ENCODE data around the gene CEMIP.

DNA sequence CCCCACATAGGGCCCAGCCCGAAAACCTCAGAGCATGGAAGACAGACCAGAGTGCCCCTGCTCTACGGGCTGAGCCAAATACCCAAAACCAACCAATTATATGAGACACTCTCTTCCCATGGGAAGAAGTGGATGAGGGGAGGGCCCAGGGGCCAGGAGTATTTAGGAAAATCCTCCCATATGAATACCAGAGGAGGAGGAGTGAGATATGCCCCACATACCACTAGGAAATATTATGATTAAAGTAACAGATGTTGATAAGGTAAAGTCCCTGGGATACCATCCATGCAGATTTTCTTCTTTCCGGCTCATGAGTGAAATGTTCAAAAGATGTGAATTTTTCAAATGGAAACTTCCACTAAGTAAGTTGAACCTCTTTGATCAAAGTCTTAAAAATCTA lies 160.0 kb downstream of the CEMIP start:
- TF ChIP-seq, protein P1, sequence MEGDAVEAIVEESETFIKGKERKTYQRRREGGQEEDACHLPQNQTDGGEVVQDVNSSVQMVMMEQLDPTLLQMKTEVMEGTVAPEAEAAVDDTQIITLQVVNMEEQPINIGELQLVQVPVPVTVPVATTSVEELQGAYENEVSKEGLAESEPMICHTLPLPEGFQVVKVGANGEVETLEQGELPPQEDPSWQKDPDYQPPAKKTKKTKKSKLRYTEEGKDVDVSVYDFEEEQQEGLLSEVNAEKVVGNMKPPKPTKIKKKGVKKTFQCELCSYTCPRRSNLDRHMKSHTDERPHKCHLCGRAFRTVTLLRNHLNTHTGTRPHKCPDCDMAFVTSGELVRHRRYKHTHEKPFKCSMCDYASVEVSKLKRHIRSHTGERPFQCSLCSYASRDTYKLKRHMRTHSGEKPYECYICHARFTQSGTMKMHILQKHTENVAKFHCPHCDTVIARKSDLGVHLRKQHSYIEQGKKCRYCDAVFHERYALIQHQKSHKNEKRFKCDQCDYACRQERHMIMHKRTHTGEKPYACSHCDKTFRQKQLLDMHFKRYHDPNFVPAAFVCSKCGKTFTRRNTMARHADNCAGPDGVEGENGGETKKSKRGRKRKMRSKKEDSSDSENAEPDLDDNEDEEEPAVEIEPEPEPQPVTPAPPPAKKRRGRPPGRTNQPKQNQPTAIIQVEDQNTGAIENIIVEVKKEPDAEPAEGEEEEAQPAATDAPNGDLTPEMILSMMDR (IDR thresholded peaks at IDR 0.05), result no peak
- TF ChIP-seq POLR2A (IDR thresholded peaks at IDR 0.05), result no peak
